ENCODE results near the gene AATF. TPM values are rescaled to one million over a fixed set of nuclear protein-coding genes. Genes with fewer than 3 reads are reported as not detected.

AATF gene
- total RNA-seq, 1 donor from 2014 or later = 54.0 TPM

DNA sequence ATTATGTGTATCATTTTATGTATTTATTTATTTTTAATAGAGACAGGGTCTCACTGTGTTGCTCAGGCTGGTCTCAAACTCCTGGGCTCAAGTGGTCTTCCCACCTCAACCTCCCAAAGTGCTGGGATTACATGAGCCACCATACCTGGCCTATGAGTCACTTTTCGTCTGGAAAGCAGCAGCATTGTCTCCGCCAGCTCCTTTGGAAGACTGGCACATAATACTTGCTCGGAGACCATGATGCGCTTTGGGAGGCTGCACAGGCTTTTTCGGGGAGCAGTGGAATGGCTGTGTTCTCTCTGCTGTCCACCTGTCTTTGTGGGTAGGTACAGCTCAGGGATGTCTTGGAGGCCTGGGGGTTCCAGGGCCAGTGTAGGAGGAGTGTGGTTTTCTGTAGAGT is 102.2 kb downstream of the AATF start:
- H3K4me3 ChIP-seq (ENCODE audit: low read depth, low read length) = no peak overlapping the region
- H3K36me3 ChIP-seq (ENCODE audit: control insufficient read depth, insufficient read depth, low read length) = peaks cover 6% of the 10 kb centered on the region
- FAIRE-seq (no peak), DNase-seq (ENCODE audit: low read depth) (peak; percentile 37)
- TF ChIP-seq, protein P1, sequence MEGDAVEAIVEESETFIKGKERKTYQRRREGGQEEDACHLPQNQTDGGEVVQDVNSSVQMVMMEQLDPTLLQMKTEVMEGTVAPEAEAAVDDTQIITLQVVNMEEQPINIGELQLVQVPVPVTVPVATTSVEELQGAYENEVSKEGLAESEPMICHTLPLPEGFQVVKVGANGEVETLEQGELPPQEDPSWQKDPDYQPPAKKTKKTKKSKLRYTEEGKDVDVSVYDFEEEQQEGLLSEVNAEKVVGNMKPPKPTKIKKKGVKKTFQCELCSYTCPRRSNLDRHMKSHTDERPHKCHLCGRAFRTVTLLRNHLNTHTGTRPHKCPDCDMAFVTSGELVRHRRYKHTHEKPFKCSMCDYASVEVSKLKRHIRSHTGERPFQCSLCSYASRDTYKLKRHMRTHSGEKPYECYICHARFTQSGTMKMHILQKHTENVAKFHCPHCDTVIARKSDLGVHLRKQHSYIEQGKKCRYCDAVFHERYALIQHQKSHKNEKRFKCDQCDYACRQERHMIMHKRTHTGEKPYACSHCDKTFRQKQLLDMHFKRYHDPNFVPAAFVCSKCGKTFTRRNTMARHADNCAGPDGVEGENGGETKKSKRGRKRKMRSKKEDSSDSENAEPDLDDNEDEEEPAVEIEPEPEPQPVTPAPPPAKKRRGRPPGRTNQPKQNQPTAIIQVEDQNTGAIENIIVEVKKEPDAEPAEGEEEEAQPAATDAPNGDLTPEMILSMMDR (IDR thresholded peaks at IDR 0.05; ENCODE audit: insufficient read depth, low read length, severe bottlenecking) = no peak
- H3K27me3 ChIP-seq (ENCODE audit: control insufficient read depth, insufficient read depth, low read length) = no peaks in the 10 kb centered on the region

DNA sequence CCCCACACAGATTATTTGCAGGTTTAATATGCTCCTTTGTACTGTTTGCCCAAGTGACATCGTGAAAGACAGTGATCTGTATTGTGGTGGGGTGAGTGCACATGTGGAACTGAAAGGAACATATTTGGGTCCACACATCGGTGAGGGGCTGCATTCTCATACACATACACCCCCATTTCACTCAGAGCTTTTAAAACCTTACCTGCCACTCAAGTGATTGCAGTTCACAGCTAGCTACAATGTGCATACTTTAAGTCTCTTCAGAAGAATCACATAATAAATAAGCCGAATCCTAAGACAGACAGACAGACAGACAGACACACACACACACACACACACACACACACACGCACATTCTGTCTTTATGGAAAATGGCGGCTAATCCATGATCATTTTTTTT is 102.6 kb downstream of the AATF start:
- TF ChIP-seq, protein P1 (IDR thresholded peaks at IDR 0.05; ENCODE audit: insufficient read depth, low read length, severe bottlenecking) = no peak
- FAIRE-seq = no peak
- no peak overlapping the region for H3K4me3 ChIP-seq (ENCODE audit: low read depth, low read length)
- DNase-seq (ENCODE audit: low read depth) = no peak
- H3K27me3 ChIP-seq (ENCODE audit: control insufficient read depth, insufficient read depth, low read length) = no peaks in the 10 kb centered on the region
- peaks cover 6% of the 10 kb centered on the region for H3K36me3 ChIP-seq (ENCODE audit: control insufficient read depth, insufficient read depth, low read length)

DNA sequence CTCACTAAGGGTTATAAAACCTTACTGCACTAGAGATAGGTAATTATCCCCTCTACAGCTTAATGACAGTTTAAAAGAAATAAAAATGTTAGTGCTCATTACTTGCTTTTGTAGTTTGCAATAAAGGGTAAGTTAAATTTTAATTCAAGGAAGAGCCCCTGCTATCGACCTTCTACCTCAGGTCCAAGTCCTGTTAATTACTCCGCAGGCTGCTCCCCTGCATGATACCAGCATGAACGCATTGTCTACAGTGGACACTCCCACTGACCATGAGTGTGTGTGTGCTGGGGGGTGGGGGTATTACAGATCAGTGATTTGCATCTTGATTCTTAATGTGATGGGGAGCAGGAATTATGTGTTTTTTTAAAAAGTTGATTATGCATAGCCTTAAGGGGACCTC is 103.1 kb downstream of the AATF start:
- Histone ChIP-seq H3K27me3 (ENCODE audit: control insufficient read depth, insufficient read depth, low read length) (no peaks in the 10 kb centered on the region), H3K4me3 (ENCODE audit: low read depth, low read length) (no peak overlapping the region), H3K36me3 (ENCODE audit: control insufficient read depth, insufficient read depth, low read length) (peaks cover 9% of the 10 kb centered on the region)
- FAIRE-seq = no peak
- no peak for DNase-seq (ENCODE audit: low read depth)
- TF ChIP-seq, protein P1 (IDR thresholded peaks at IDR 0.05; ENCODE audit: insufficient read depth, low read length, severe bottlenecking) = no peak

DNA sequence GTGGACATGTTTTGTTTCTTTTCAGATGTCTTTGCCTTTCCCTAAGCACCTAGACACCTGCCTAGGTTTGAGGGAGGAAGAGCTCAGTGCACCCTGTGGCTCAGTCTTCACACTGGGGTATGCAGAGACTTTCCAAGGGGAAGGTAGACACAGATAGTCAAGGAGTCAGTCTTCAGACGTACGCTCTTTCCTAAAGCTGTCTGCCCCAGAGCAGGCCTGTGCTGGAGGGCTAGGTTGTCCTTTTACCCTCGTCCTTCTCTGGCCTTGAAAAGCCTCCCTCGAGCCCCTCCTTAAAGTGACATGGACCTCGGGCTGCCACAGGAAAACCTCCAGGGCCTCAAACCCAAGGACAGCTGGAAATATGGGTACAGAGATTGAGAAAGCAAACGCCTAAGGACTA is 103.7 kb downstream of the AATF start:
- Histone ChIP-seq H3K4me3 (ENCODE audit: low read depth, low read length) (no peak overlapping the region), H3K27me3 (ENCODE audit: control insufficient read depth, insufficient read depth, low read length) (no peaks in the 10 kb centered on the region), H3K36me3 (ENCODE audit: control insufficient read depth, insufficient read depth, low read length) (peaks cover 9% of the 10 kb centered on the region)
- DNase-seq (ENCODE audit: low read depth) (no peak), FAIRE-seq (no peak)
- TF ChIP-seq, protein P1 (IDR thresholded peaks at IDR 0.05; ENCODE audit: insufficient read depth, low read length, severe bottlenecking) = no peak

DNA sequence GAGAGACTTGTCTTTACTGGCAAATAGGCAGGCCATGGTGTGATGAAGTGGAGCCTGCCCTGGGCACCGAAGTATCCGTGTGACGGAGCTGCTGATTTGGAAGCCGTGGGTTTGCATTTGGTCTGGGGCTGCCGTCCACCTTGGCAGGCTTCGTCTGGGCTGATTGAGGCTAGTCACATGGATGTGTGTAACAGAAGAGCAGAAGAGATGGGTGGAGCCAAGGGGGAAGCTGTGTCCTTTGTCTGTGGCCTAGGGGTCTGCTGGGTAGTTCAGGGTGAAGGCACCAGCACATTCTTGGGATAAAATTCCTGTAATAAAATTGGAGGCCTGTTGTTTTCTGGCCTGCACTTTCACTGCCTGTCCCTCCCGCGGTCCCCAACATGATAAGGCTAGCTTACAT is 106.1 kb downstream of the AATF start:
- Histone ChIP-seq H3K36me3 (ENCODE audit: control insufficient read depth, insufficient read depth, low read length) (peaks cover 5% of the 10 kb centered on the region), H3K27me3 (ENCODE audit: control insufficient read depth, insufficient read depth, low read length) (no peaks in the 10 kb centered on the region), H3K4me3 (ENCODE audit: low read depth, low read length) (no peak overlapping the region)
- TF ChIP-seq, protein P1 (IDR thresholded peaks at IDR 0.05; ENCODE audit: insufficient read depth, low read length, severe bottlenecking) = no peak
- DNase-seq (ENCODE audit: low read depth) (no peak), FAIRE-seq (no peak)

DNA sequence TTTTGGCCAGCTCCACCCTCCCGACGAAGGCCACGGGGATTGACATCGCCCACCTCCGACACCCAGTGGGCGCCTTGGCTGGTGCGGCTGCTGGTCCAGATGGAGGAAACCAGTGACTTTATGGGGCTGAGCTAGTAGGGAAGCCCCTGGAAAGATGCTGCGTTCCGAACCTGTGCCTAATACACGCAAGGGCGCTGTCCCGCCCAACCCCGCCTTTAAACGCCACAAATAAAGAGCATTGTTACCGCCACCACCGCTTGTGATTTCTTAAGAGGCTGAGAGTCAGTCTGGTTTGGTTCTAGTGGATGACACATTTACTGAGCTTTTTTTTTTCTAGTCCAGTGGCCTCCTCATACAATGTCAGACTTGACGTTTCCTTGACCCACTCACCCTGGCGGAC is 107.9 kb downstream of the AATF start:
- TF ChIP-seq, protein P1 (IDR thresholded peaks at IDR 0.05; ENCODE audit: insufficient read depth, low read length, severe bottlenecking) = no peak
- H3K4me3 ChIP-seq (ENCODE audit: low read depth, low read length) = no peak overlapping the region
- H3K27me3 ChIP-seq (ENCODE audit: control insufficient read depth, insufficient read depth, low read length) = no peaks in the 10 kb centered on the region
- no peak for DNase-seq (ENCODE audit: low read depth)
- peaks cover 5% of the 10 kb centered on the region for H3K36me3 ChIP-seq (ENCODE audit: control insufficient read depth, insufficient read depth, low read length)
- FAIRE-seq = no peak

Measured in bronchial epithelial cell (primary cell).